NCI-H1092 treated with DMSO at 0.1 percent for 48 hours (cell line): Measurements from ENCODE around the gene STIMATE.

Experiments used
- DNase-seq: peaks from one replicate; lab custom pipeline; 2025; lab: John Stamatoyannopoulos, UW

STIMATE gene

GRCh38 chr3:52841211-52841980, 56.0 kb downstream of the STIMATE start:
- DNase-seq: no peak

GRCh38 chr3:52839892-52840545, 57.3 kb downstream of the STIMATE start:
- no peak for DNase-seq

- DNase-seq: no peak
Observed at GRCh38 chr3:52839268-52839575, 58.1 kb downstream of the STIMATE start.

- no peak for DNase-seq
Observed at GRCh38 chr3:52838561-52839267, 58.6 kb downstream of the STIMATE start.

- DNase-seq: no peak
Observed at GRCh38 chr3:52836986-52837385, 60.4 kb downstream of the STIMATE start.

- DNase-seq: no peak
Observed at GRCh38 chr3:52836471-52836845, 60.9 kb downstream of the STIMATE start.

GRCh38 chr3:52835766-52836470, 61.4 kb downstream of the STIMATE start:
- no peak for DNase-seq

- DNase-seq: no peak
Observed at GRCh38 chr3:52834871-52835501, 62.4 kb downstream of the STIMATE start, which contains the start of gene MUSTN1. Gene MUSTN1 (minus strand): TSS chr3:52835019. CDS start chr3:52834948, 71 bp downstream.

GRCh38 chr3:52833202-52833601, 64.1 kb downstream of the STIMATE start:
- DNase-seq: no peak

GRCh38 chr3:52831500-52832301, 65.6 kb downstream of the STIMATE start:
- no peak for DNase-seq

- DNase-seq: no peak
Observed at GRCh38 chr3:52830535-52831258, 66.7 kb downstream of the STIMATE start, which contains the start of gene ITIH4. Gene ITIH4 (minus strand): TSS chr3:52830672. CDS start chr3:52830642, 30 bp downstream.

GRCh38 chr3:52829906-52830463, 67.4 kb downstream of the STIMATE start:
- no peak for DNase-seq

GRCh38 chr3:52829482-52829881, 67.9 kb downstream of the STIMATE start:
- DNase-seq: no peak

GRCh38 chr3:52827866-52828376, 69.4 kb downstream of the STIMATE start:
- no peak for DNase-seq

- DNase-seq: no peak
Observed at GRCh38 chr3:52827441-52827840, 69.9 kb downstream of the STIMATE start.

GRCh38 chr3:52824037-52824436, 73.3 kb downstream of the STIMATE start:
- no peak for DNase-seq

GRCh38 chr3:52822363-52822762, 75.0 kb downstream of the STIMATE start:
- DNase-seq: no peak

GRCh38 chr3:52820736-52821135, 76.6 kb downstream of the STIMATE start:
- DNase-seq: peak; percentile 4

GRCh38 chr3:52819936-52820335, 77.4 kb downstream of the STIMATE start:
- DNase-seq: no peak

- DNase-seq: no peak
Observed at GRCh38 chr3:52817860-52818259, 79.5 kb downstream of the STIMATE start.
